Keratinocyte (primary cell): ENCODE results near the gene SLC15A4.

Experiments used
- EZH2 ChIP-seq: IDR thresholded peaks from one replicate; pipeline ENCODE4 v1.6.1; 2012; ENCODE audit warnings: inconsistent platforms, mild to moderate bottlenecking, low read length, moderate library complexity
- TF ChIP-seq, protein P1 (sequence below), 3 experiments: IDR thresholded peaks in 1 of 3; conservative IDR thresholded peaks in 1 of 3; optimal IDR thresholded peaks in 1 of 3; 2 replicates in 2 of 3; 3 replicates in 1 of 3; pipeline versions ENCODE3 to v1.5.1; 2011; ENCODE audit warnings: low read length in 3 of 3, mild to moderate bottlenecking in 3 of 3, moderate library complexity in 2 of 3, control low read depth in 1 of 3, inconsistent platforms in 1 of 3; ENCODE audit not compliant: insufficient read depth in 2 of 3; ENCODE audit errors: extremely low read depth in 1 of 3

DNA sequence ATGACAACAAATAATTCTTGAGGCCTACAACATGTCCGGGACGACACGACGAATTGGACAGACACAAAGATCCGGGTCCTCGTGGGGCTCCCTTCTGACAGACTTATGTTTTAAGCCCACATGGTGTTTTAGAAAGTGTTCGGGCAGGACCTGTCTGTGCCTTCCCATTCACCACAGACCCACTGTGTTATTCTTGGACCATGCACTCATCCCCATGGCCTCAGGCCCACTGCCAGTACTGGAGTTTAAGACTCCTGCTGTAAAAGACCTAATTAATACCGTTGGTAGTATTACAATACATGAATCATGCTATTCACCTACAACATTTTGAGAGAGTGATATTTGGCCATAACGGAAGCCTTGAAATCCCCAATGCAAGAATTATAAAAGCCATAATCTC is 20.0 kb downstream of the SLC15A4 start:
- TF ChIP-seq, protein P1, sequence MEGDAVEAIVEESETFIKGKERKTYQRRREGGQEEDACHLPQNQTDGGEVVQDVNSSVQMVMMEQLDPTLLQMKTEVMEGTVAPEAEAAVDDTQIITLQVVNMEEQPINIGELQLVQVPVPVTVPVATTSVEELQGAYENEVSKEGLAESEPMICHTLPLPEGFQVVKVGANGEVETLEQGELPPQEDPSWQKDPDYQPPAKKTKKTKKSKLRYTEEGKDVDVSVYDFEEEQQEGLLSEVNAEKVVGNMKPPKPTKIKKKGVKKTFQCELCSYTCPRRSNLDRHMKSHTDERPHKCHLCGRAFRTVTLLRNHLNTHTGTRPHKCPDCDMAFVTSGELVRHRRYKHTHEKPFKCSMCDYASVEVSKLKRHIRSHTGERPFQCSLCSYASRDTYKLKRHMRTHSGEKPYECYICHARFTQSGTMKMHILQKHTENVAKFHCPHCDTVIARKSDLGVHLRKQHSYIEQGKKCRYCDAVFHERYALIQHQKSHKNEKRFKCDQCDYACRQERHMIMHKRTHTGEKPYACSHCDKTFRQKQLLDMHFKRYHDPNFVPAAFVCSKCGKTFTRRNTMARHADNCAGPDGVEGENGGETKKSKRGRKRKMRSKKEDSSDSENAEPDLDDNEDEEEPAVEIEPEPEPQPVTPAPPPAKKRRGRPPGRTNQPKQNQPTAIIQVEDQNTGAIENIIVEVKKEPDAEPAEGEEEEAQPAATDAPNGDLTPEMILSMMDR (optimal IDR thresholded peaks at IDR 0.05 in 1 of 3, IDR thresholded peaks at IDR 0.05 in 1 of 3, conservative IDR thresholded peaks at IDR 0.05 in 1 of 3; ENCODE audit: extremely low read depth in 1 of 3, insufficient read depth in 2 of 3, low read length in 3 of 3): no peak
- no peak for TF ChIP-seq EZH2
